Rectal smooth muscle tissue (tissue), 1 donor: ENCODE results near the gene NEO1.

Source experiments
- H3K27ac ChIP-seq: one replicate; pipeline ENCODE4 v1.7.0; 2013; ENCODE audit warnings: low read depth, low read length, inconsistent platforms
- H3K27me3 ChIP-seq: one replicate; pipeline ENCODE4 v1.7.0; 2013; ENCODE audit warnings: low read length; ENCODE audit not compliant: control insufficient read depth, insufficient read depth
- H3K36me3 ChIP-seq: one replicate; pipeline ENCODE4 v1.7.0; 2013; ENCODE audit warnings: low read length; ENCODE audit not compliant: control insufficient read depth, insufficient read depth
- H3K4me1 ChIP-seq: one replicate; pipeline ENCODE4 v1.7.0; 2013; ENCODE audit warnings: low read length; ENCODE audit not compliant: control insufficient read depth, insufficient read depth
- H3K4me3 ChIP-seq: one replicate; pipeline ENCODE4 v1.7.0; 2013; ENCODE audit warnings: low read length
- H3K9ac ChIP-seq: one replicate; pipeline ENCODE4 v1.7.0; 2013; ENCODE audit warnings: low read length

Gene NEO1

DNA sequence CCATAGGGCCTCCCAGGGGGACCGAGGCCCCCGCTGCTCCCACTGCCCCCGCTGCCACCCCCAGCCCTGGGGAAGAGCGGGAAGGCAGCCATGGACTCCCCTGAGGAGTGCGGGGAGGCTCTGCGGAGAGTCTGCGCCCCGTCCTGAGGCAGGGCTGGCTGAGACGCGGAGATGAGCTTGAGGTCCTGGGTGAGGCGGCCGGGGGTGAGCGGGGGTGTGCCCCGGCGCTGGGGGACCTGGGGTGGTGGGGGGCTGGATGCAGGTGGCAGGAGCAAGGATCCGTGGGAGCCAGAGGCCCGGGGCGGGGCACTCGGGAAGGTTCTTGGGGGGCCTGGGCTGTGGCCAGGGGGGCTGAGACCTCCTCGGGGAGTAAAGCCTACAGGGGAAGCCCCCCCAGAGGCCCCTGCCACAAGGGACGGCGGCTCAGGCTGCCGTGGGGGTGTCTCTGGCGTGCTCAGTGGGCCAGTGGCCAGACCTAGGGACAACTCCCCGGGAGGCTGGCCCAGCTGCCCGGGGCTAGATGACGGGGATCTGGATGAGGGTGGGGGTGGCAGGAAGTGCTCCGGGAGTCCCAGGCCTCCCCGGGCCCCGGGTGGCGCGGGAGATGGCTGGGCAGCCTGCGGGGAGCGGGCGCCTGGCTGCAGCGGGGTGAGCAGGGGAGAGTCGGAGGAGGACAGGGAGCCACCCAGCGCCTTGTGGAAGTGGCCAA lies 270.6 kb downstream of the NEO1 start:
- Histone ChIP-seq H3K9ac (no peak overlapping the region), H3K27ac (no peak overlapping the region), H3K27me3 (peaks cover 5% of the 10 kb centered on the region), H3K4me1 (no peaks in the 10 kb centered on the region), H3K4me3 (no peak overlapping the region), H3K36me3 (no peaks in the 10 kb centered on the region)

DNA sequence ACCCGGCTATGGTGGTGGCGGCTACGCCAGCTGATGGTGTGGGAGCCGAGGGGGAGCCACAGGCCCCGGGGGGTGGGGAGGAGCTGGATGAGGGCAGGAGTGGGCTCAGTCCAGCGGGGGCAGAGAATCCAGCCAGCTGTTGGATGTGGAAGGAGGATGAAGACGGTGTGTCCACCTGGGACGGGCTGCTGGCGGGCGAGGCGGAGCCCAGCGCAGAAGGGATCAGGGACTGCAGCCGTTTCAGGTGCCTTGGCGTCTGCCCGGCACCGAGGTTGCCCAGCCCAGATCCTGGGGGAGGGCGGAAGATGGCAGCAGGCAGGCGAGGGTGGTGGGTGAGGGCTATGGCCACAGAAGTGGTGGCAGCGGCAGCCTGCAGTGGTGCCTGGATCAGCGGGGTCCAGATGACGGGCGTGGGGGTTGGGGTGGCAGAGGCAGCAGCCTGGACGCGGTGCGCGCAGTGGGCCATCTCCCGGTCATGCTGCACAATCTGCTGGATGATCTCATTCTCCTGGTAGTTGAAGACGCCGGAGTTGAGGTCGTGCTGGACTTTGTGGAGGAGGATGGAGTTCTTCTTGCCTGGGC lies 271.2 kb downstream of the NEO1 start:
- Histone ChIP-seq H3K27ac (no peak overlapping the region), H3K9ac (no peak overlapping the region), H3K27me3 (peaks cover 5% of the 10 kb centered on the region), H3K36me3 (no peaks in the 10 kb centered on the region), H3K4me3 (no peak overlapping the region), H3K4me1 (no peaks in the 10 kb centered on the region)

- H3K27ac ChIP-seq: no peak overlapping the region
- H3K9ac ChIP-seq: no peak overlapping the region
- H3K27me3 ChIP-seq: peaks cover 5% of the 10 kb centered on the region
- H3K36me3 ChIP-seq: no peaks in the 10 kb centered on the region
- no peak overlapping the region for H3K4me3 ChIP-seq
- H3K4me1 ChIP-seq: no peaks in the 10 kb centered on the region
These were observed 271.7 kb downstream of the NEO1 start for GRCh38 chr15:73323956-73324355.

GRCh38 chr15:73324496-73325170 lies 272.4 kb downstream of the NEO1 start:
- Histone ChIP-seq H3K9ac (no peak overlapping the region), H3K27ac (no peak overlapping the region), H3K4me1 (no peaks in the 10 kb centered on the region), H3K4me3 (no peak overlapping the region), H3K36me3 (no peaks in the 10 kb centered on the region), H3K27me3 (peaks cover 5% of the 10 kb centered on the region)

DNA sequence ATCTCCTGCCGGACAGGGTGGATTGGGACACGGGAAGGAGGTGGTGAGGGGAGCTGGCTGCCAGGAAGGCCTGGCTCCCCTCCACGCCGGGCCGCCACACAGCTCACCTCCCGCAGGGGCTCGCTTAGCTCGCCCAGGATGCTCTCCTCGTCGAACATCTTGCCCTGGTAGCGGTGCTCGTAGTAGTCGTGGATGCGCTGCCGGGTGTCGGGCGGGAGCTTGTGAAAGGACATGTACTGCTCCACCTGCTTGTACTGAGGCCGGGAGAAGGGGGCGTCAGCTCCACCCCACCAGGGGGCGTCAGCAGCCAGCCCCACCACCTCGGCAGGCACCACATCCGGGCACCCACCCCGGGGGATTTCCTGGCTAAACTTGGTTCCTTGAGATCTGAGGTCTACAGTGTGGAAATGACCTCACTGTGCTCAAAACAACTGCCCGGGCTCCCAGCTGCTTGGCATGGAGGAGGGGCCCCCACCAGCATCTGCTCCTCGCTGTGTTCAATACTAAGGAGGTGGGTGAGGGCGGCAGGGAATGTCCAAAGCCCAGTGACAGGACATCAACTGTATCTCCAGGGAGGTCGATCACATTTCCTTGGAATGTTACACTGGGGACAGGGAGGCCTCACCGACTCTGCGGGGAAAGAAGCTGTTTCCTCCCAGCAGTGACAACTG lies 273.1 kb downstream of the NEO1 start:
- no peak overlapping the region for H3K4me3 ChIP-seq
- H3K9ac ChIP-seq: no peak overlapping the region
- no peaks in the 10 kb centered on the region for H3K4me1 ChIP-seq
- H3K36me3 ChIP-seq: no peaks in the 10 kb centered on the region
- peaks cover 5% of the 10 kb centered on the region for H3K27me3 ChIP-seq
- no peak overlapping the region for H3K27ac ChIP-seq

DNA sequence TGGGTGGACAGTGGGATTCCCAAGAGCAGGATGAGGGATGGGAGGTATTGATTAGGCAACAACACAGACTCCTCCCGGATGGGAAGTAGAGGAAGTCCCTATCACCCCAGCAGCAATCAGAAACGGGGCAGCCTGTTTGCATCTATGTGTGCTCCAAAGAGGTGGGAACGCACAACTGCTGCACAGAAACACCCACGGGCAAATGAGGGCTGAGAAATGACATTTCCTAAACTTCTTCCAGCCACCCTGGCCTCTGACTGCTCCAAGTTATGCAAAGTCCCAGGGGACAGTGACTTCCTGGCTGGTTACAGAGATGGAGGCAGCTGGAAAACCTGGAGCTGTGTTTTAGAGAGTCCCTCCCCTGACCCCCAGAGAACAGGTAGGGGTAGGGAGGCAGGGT lies 273.9 kb downstream of the NEO1 start:
- no peak overlapping the region for H3K4me3 ChIP-seq
- no peaks in the 10 kb centered on the region for H3K36me3 ChIP-seq
- H3K27me3 ChIP-seq: peaks cover 5% of the 10 kb centered on the region

GRCh38 chr15:73328149-73328820 lies 276.0 kb downstream of the NEO1 start:
- Histone ChIP-seq H3K36me3 (no peaks in the 10 kb centered on the region), H3K9ac (no peak overlapping the region), H3K27me3 (peaks cover 5% of the 10 kb centered on the region), H3K27ac (no peak overlapping the region), H3K4me1 (no peaks in the 10 kb centered on the region), H3K4me3 (no peak overlapping the region)

More for the DNA sequence above, 273.9 kb downstream of the NEO1 start:
- no peak overlapping the region for H3K27ac ChIP-seq
- no peak overlapping the region for H3K9ac ChIP-seq
- no peaks in the 10 kb centered on the region for H3K4me1 ChIP-seq

DNA sequence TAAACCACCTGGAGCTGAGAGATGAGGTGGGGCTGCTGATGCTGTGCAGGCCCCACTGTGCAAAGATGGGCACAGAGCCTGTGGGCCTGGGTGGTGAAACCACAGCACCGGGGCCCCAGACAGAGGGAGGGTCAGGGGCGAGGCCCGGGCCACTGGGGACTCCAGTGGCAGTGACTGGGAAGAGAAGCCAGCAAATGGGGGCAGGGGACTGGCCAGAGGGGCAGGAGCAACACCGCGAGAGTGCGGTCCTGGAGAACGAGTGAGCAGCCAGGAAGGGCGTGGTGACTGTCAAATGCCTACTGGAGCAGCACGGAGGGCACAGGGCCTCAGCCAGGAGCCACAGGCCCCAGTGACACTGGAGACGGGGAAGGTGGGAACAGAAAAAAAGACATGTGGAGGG lies 276.7 kb downstream of the NEO1 start:
- Histone ChIP-seq H3K4me1 (no peaks in the 10 kb centered on the region), H3K36me3 (no peaks in the 10 kb centered on the region), H3K27me3 (peaks cover 5% of the 10 kb centered on the region), H3K9ac (no peak overlapping the region), H3K4me3 (no peak overlapping the region), H3K27ac (no peak overlapping the region)

GRCh38 chr15:73329501-73330200 lies 277.4 kb downstream of the NEO1 start:
- no peaks in the 10 kb centered on the region for H3K36me3 ChIP-seq
- H3K27ac ChIP-seq: no peak overlapping the region
- no peaks in the 10 kb centered on the region for H3K4me1 ChIP-seq
- no peak overlapping the region for H3K9ac ChIP-seq
- no peak overlapping the region for H3K4me3 ChIP-seq
- H3K27me3 ChIP-seq: peaks cover 5% of the 10 kb centered on the region

DNA sequence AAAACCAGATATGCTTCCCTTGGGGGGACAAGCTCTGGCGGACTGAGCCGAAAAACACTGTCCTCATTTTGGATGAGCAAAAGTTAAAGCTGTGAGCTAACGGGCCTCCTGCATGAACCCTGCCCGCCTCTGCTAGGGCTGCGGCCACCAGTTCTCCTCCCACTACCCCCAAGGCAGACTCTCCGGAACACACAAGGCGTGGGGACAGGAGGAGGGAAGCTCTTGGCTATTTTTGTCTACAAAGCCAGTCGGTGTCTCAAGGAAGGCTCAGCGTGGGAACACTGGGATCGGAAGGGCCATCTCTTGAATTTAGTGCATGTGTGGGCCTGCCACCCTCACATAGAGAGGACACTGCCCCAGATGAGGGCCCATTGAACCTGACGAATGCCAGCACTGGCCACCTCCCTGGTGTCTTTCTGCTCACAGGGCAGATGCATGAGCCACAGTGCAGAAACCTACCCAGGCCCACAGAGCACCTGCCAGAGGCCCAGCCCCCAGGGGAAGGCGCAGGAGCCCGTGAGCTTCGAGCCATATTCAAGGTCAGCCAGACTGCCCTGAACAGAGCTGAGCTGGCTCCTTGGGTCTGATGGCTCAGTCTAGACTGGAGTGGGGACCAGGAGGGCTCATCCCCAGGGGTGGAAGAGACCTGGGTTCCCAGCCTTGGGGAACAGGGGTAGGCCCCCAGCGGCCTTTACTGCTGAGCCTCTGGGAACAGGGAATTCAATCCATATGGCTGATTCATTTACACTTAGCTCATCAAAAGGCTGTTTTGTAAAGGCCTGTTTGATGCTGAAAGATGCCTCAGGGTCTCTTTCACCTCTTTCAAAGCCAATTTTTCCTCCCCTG lies 278.2 kb downstream of the NEO1 start:
- H3K27ac ChIP-seq: no peak overlapping the region
- no peaks in the 10 kb centered on the region for H3K4me1 ChIP-seq
- no peaks in the 10 kb centered on the region for H3K27me3 ChIP-seq
- no peaks in the 10 kb centered on the region for H3K36me3 ChIP-seq
- no peak overlapping the region for H3K4me3 ChIP-seq
- H3K9ac ChIP-seq: no peak overlapping the region

GRCh38 chr15:73331501-73331900 lies 279.2 kb downstream of the NEO1 start:
- H3K4me3 ChIP-seq: no peak overlapping the region

More at GRCh38 chr15:73331501-73331900, 279.2 kb downstream of the NEO1 start:
- H3K4me1 ChIP-seq: no peaks in the 10 kb centered on the region
- no peak overlapping the region for H3K27ac ChIP-seq
- no peak overlapping the region for H3K9ac ChIP-seq
- no peaks in the 10 kb centered on the region for H3K27me3 ChIP-seq
- H3K36me3 ChIP-seq: no peaks in the 10 kb centered on the region
